ENCODE results near the gene NXPH1. TPM values are rescaled to one million over a fixed set of nuclear protein-coding genes. Genes with fewer than 3 reads are reported as not detected.

The NXPH1 gene
- total and polyA plus RNA-seq, 3 donors from 2014 or later = 0.24 to 0.94 (median 0.37) TPM

- WGBS, 2 donors = 70 to 72% methylated on average over 3 of the region's 3 CpGs
- intact Hi-C loops (cut with DNase I; ENCODE audit: low total_unique reads) = no loop called here
- TF ChIP-seq POLR2A (IDR thresholded peaks at IDR 0.05) (no peak), CTCF (IDR thresholded peaks at IDR 0.05) (no peak)
- no peak overlapping the region for H3K4me3 ChIP-seq
- no peaks in the 10 kb centered on the region for H3K27me3 ChIP-seq
- no peaks in the 10 kb centered on the region for H3K4me1 ChIP-seq
- no peak for DNase-seq
- no peaks in the 10 kb centered on the region for H3K9me3 ChIP-seq
- H3K27ac ChIP-seq = no peak overlapping the region
- no peaks in the 10 kb centered on the region for H3K36me3 ChIP-seq (ENCODE audit: low read depth, missing control alignments)
These were observed 164.2 kb downstream of the NXPH1 start for GRCh38 chr7:8597565-8597964.

DNA sequence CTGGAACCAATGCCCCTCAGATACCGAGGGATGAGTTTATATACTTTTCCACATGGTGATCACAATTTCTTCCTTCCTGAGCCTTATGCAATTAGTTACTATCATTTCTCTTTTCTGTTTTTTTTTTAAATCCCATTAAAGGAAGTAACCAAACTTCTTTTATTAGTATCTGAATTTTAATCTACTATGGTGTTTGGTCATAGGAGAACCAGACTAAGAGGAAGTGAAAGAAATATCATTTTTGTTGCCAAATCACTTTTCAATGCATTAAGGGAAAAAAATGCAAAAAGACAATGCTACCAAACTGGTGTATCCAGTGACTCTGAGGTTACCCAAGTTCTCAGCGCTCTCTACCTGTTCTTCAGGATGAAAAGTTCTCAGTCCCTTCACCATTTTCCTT lies 167.7 kb downstream of the NXPH1 start:
- no peak for DNase-seq
- TF ChIP-seq POLR2A (IDR thresholded peaks at IDR 0.05) (no peak), CTCF (IDR thresholded peaks at IDR 0.05) (no peak)
- WGBS, 2 donors = 90 to 94% methylated on average over 2 of the region's 2 CpGs
- H3K27me3 ChIP-seq = no peaks in the 10 kb centered on the region
- no peak overlapping the region for H3K4me3 ChIP-seq
- H3K36me3 ChIP-seq (ENCODE audit: low read depth, missing control alignments) = no peaks in the 10 kb centered on the region
- H3K9me3 ChIP-seq = no peaks in the 10 kb centered on the region
- intact Hi-C loops (cut with DNase I; ENCODE audit: low total_unique reads) = no loop called here
- H3K27ac ChIP-seq = no peak overlapping the region
- H3K4me1 ChIP-seq = no peaks in the 10 kb centered on the region

- Histone ChIP-seq H3K27me3 (no peaks in the 10 kb centered on the region), H3K4me1 (no peaks in the 10 kb centered on the region), H3K4me3 (no peak overlapping the region), H3K36me3 (ENCODE audit: low read depth, missing control alignments) (no peaks in the 10 kb centered on the region), H3K9me3 (no peaks in the 10 kb centered on the region), H3K27ac (no peak overlapping the region)
- intact Hi-C loops (cut with DNase I; ENCODE audit: low total_unique reads) = no loop called here
- 56 to 90% methylated on average over 1 of the region's 1 CpG for WGBS, 2 donors
- no peak for TF ChIP-seq POLR2A (IDR thresholded peaks at IDR 0.05)
- TF ChIP-seq CTCF (IDR thresholded peaks at IDR 0.05) = no peak
- no peak for DNase-seq
These were observed 171.8 kb downstream of the NXPH1 start for GRCh38 chr7:8605221-8605620.

- no peaks in the 10 kb centered on the region for H3K4me1 ChIP-seq
- no peak overlapping the region for H3K4me3 ChIP-seq
- no peak overlapping the region for H3K27ac ChIP-seq
- no peaks in the 10 kb centered on the region for H3K36me3 ChIP-seq (ENCODE audit: low read depth, missing control alignments)
- intact Hi-C loops (cut with DNase I; ENCODE audit: low total_unique reads) = no loop called here
- TF ChIP-seq CTCF (IDR thresholded peaks at IDR 0.05) = no peak
- TF ChIP-seq POLR2A (IDR thresholded peaks at IDR 0.05) = no peak
- no peaks in the 10 kb centered on the region for H3K9me3 ChIP-seq
- no peak for DNase-seq
- no peaks in the 10 kb centered on the region for H3K27me3 ChIP-seq
- 55 to 58% methylated on average over 1 of the region's 1 CpG for WGBS, 2 donors
These were observed 179.2 kb downstream of the NXPH1 start for GRCh38 chr7:8612584-8612983.

DNA sequence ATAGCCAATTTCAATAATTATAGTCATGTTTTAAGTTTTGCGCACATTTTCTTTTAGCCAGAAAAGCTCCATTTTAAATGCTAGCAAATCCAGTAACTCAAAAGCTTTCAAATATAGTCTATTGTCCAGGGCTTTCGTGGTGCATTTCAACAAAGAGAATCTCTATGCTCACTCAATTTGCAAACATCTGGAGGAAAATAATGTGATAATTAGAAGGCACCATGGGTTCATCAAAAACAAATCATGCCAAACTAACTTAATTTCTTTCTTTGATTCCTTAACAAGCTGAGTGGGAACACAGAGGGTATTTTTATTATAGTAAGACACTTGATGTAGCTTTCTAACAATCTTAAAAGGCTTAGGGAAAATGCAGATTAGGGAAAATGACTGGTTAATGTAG lies 179.8 kb downstream of the NXPH1 start:
- Histone ChIP-seq H3K36me3 (ENCODE audit: low read depth, missing control alignments) (no peaks in the 10 kb centered on the region), H3K9me3 (no peaks in the 10 kb centered on the region), H3K27ac (no peak overlapping the region), H3K4me1 (no peaks in the 10 kb centered on the region), H3K27me3 (no peaks in the 10 kb centered on the region), H3K4me3 (no peak overlapping the region)
- TF ChIP-seq POLR2A (IDR thresholded peaks at IDR 0.05) (no peak), CTCF (IDR thresholded peaks at IDR 0.05) (no peak)
- intact Hi-C loops (cut with DNase I; ENCODE audit: low total_unique reads) = no loop called here
- DNase-seq = no peak
- 90 to 91% methylated on average over 2 of the region's 2 CpGs for WGBS, 2 donors

All from testis (tissue), 3 donors.